Naive thymus-derived CD4-positive, alpha-beta T cell (primary cell): ENCODE measurements around the gene RAD23A. TPM values are rescaled to one million over a fixed set of nuclear protein-coding genes. Genes with fewer than 3 reads are reported as not detected.

Experiments used
- ATAC-seq: fragments of 150-1000 bp; cut with Tn5 transposase; 2 replicates; pipeline ENCODE4 v1.10.0; 2021; ENCODE audit warnings: mild to moderate bottlenecking, moderate library complexity
- CTCF ChIA-PET: fragments of 350-600 bp; sonication (Branson Sonifier 250); formaldehyde crosslinking; loops from one replicate; lab custom pipeline; 2021; ENCODE audit warnings: antibody characterized with exemption; lab: Charles Lee
- POLR2A ChIA-PET: fragments of 350-600 bp; sonication (Branson Sonifier 250); formaldehyde crosslinking; loops from one replicate; lab custom pipeline; 2021; ENCODE audit warnings: antibody characterized with exemption, inconsistent platforms; lab: Charles Lee
- DNase-seq, 9 donors: peaks; one replicate each; pipeline versions ENCODE4 v3.0.0 to v3.0.0-alpha.2; 2020 to 2022; ENCODE audit warnings: mixed read lengths in 1 of 9
- H3K27ac ChIP-seq: one replicate; pipeline ENCODE4 v1.7.0; 2013; ENCODE audit warnings: mild to moderate bottlenecking, low read depth, low read length, moderate library complexity
- H3K27me3 ChIP-seq, 2 donors: one replicate each; pipeline ENCODE4 v1.7.0; 2013; ENCODE audit warnings: low read length in 2 of 2, mild to moderate bottlenecking in 2 of 2, moderate library complexity in 2 of 2; ENCODE audit not compliant: control insufficient read depth in 2 of 2, insufficient read depth in 2 of 2
- H3K36me3 ChIP-seq, 3 experiments: 1 replicate in 2 of 3; 2 replicates in 1 of 3; pipeline ENCODE4 v1.7.0; 2013; ENCODE audit warnings: low read length in 3 of 3, mild to moderate bottlenecking in 3 of 3, moderate library complexity in 1 of 3; ENCODE audit not compliant: insufficient read depth in 3 of 3, control insufficient read depth in 2 of 3
- H3K4me1 ChIP-seq, 2 donors: one replicate each; pipeline ENCODE4 v1.7.0; 2013; ENCODE audit warnings: low read length in 2 of 2, mild to moderate bottlenecking in 2 of 2, moderate library complexity in 1 of 2; ENCODE audit not compliant: control insufficient read depth in 2 of 2, insufficient read depth in 2 of 2
- H3K4me3 ChIP-seq: 2 replicates; pipeline ENCODE4 v1.7.0; 2013; ENCODE audit warnings: mild to moderate bottlenecking, low read length
- H3K9me3 ChIP-seq, 3 experiments: 1 replicate in 2 of 3; 2 replicates in 1 of 3; pipeline ENCODE4 v1.7.0; 2013; ENCODE audit warnings: low read length in 3 of 3; ENCODE audit not compliant: control insufficient read depth in 2 of 3
- H3K27ac Mint-ChIP-seq, 9 donors: one replicate each; pipeline ENCODE4 v1.8.0; 2020 to 2022; ENCODE audit warnings: mixed read lengths in 9 of 9, mild to moderate bottlenecking in 8 of 9, moderate library complexity in 5 of 9, inconsistent platforms in 2 of 9
- H3K27me3 Mint-ChIP-seq, 5 donors: one replicate each; pipeline ENCODE4 v1.8.0; 2021 to 2022; ENCODE audit warnings: mixed read lengths in 5 of 5, mild to moderate bottlenecking in 1 of 5
- H3K36me3 Mint-ChIP-seq, 5 donors: one replicate each; pipeline ENCODE4 v1.8.0; 2020 to 2022; ENCODE audit warnings: mixed read lengths in 5 of 5, mild to moderate bottlenecking in 3 of 5, inconsistent platforms in 1 of 5
- H3K4me1 Mint-ChIP-seq, 7 donors: one replicate each; pipeline ENCODE4 v1.8.0; 2020 to 2022; ENCODE audit warnings: mixed read lengths in 7 of 7, mild to moderate bottlenecking in 3 of 7, inconsistent platforms in 1 of 7
- H3K4me3 Mint-ChIP-seq, 10 donors: one replicate each; pipeline ENCODE4 v1.8.0; 2020 to 2022; ENCODE audit warnings: mild to moderate bottlenecking in 10 of 10, mixed read lengths in 10 of 10, moderate library complexity in 6 of 10, inconsistent platforms in 2 of 10
- H3K9me3 Mint-ChIP-seq, 11 donors: one replicate each; pipeline ENCODE4 v1.8.0; 2020 to 2022; ENCODE audit warnings: mixed read lengths in 11 of 11, mild to moderate bottlenecking in 4 of 11, inconsistent platforms in 1 of 11, moderate library complexity in 1 of 11
- intact Hi-C, 2 donors: fragments of 100-400 bp; cut with micrococcal nuclease; formaldehyde crosslinking; loops; one replicate each; pipeline ENCODE4 v1.15.1; 2023
- polyA plus RNA-seq, 2 donors: library from polyadenylated mRNA; unstranded; fragments of 300-500 nt; fragmentation: Illumina TruSeq; gene quantifications; one replicate each; pipeline ENCODE4 v1.2.3, GENCODE V29; 2021
- total RNA-seq, 6 experiments: library from RNA in 5 of 6; stranded (reverse) in 5 of 6; gene quantifications; 1 replicate in 5 of 6; 2 replicates in 1 of 6; pipeline ENCODE4 v1.2.3 and lab custom pipeline; 2021 to 2026

Gene RAD23A
- total and polyA plus RNA-seq, 7 experiments from 2014 or later, result 75.0 to 111 (median 90.5) TPM

DNA sequence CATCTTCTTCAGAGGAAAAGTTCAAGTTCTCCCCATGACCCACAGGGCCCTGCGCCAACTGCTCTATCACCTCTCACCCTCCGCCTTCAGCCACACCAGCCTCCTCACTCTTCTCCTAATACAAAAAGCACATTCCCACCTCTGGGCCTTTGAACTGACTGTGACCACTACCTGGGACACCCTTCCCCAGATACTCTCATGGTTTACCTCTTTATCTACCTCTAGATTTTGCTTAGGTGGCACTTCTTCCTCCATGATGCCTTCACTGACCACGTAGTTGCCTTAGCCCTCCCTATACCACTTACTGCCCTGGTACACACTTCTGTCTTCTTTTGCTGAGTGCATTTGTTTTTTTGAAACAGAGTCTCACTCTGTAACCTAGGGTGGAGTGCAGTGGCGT, 22.7 kb upstream of the RAD23A start:
- H3K4me3 ChIP-seq, result no peak overlapping the region
- ChIA-PET CTCF (no interaction called here), POLR2A (interaction anchor here (1.6 kb wide), 1 partner anchor 9 kb away, joined by 5 read pairs; no protein-coding TSS in a partner anchor)
- H3K36me3 ChIP-seq, result peaks cover 12 to 47% (median 22%) of the 10 kb centered on the region in 3 experiments
- H3K36me3 Mint-ChIP-seq, result peaks cover 5 to 33% (median 12%) of the 10 kb centered on the region in 5 donors
- peaks cover 0 to 8% of the 10 kb centered on the region in 2 donors for H3K4me1 ChIP-seq
- no peak for ATAC-seq
- H3K27me3 ChIP-seq, result no peaks in the 10 kb centered on the region
- no peaks in the 10 kb centered on the region for H3K9me3 ChIP-seq
- no peak overlapping the region for H3K4me3 Mint-ChIP-seq
- intact Hi-C loops, result no loop called here
- peak overlapping the region in 3 of 9 donors; percentile 34 to 75 (median 46) for H3K27ac Mint-ChIP-seq
- H3K27me3 Mint-ChIP-seq, result no peaks in the 10 kb centered on the region
- no peak overlapping the region for H3K27ac ChIP-seq
- H3K9me3 Mint-ChIP-seq, result peaks cover 0 to 3% (median 0%) of the 10 kb centered on the region in 11 donors
- H3K4me1 Mint-ChIP-seq, result peaks cover 0 to 26% (median 12%) of the 10 kb centered on the region in 7 donors
- no peak for DNase-seq

DNA sequence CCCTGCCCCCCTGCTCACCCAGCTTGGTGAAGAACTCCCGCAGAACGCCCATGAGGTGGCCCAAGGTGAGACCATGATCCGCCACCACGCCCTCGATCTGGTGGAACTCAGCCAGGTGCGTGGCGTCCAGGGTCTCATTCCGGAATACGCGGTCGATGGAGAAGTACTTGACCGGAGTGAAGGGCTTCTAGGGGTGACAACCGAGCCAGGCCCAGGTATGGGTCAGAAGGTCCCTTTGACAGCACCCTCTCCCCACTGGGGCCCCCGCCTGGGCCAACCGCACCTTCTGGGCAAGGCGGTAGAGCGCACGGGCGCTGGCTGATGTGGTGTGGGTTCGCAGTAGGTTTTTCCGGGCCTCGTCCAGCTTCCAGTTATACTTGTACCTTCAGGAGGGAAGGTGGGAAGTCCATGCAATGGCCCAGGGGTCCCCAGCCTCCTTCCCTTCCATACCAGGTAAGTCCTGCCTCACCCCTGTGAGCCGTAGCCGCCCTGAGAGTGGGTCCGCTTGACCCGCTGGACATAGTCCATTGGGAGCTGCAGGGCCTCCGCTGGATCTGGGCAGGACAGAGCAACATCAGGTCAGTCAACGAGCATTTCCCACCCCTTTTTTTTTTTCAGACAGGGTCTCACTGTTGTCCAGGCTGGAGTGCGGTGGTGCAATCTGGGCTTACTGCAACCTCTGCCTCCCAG, 20.9 kb upstream of the RAD23A start:
- DNase-seq (no peak), ATAC-seq (no peak)
- Mint-ChIP-seq H3K9me3 (no peaks in the 10 kb centered on the region), H3K4me3 (no peak overlapping the region), H3K27me3 (no peaks in the 10 kb centered on the region), H3K27ac (peak overlapping the region in 1 of 9 donors; percentile 48), H3K36me3 (peaks cover 5 to 42% (median 17%) of the 10 kb centered on the region in 5 donors), H3K4me1 (peaks cover 0 to 13% (median 4%) of the 10 kb centered on the region in 7 donors)
- Histone ChIP-seq H3K27me3 (no peaks in the 10 kb centered on the region), H3K4me1 (no peaks in the 10 kb centered on the region), H3K27ac (no peak overlapping the region), H3K4me3 (no peak overlapping the region), H3K36me3 (peaks cover 12 to 65% (median 29%) of the 10 kb centered on the region in 3 experiments), H3K9me3 (no peaks in the 10 kb centered on the region)
- intact Hi-C loops, result no loop called here
- CTCF ChIA-PET, result no interaction called here
- POLR2A ChIA-PET, result interaction anchor here (0.6 to 1.1 kb wide), 5 partner anchors 13 to 1647 kb away, joined by 3 to 4 read pairs (median 3); partner anchors contain the start of gene CALR

DNA sequence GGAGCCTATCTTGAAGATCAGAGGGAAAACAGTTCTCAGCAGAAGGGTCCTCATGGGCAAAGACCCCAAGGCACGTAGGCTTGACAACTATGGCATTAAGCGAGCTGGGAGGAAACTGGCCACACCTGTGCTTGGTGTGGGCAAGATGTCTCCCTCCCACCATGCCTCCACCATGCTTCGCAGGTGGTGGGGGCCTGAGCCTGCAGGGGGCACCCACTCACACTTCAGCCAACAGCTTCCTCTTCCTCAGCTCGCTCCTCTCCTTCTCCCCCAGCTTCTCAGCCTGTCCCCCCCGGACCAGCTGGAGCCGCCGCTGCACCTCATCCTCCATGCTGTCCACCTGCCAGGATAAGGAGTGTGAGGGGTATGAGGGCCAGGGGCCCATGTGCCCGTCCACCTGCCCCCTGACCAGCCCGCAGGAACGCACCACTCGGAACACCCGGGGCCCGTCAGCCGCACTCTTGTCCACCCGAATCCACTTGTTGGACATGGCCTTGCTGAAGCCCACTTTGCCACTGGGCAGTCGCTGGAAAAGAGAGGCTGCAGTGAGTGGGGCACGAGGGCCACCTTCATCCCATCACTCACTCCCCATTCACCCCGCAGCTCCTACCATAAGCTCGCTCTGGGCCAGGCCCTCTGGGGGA, 15.5 kb upstream of the RAD23A start:
- CTCF ChIA-PET, result no interaction called here
- peaks cover 16 to 34% (median 26%) of the 10 kb centered on the region in 7 donors for H3K4me1 Mint-ChIP-seq
- H3K27me3 Mint-ChIP-seq, result no peaks in the 10 kb centered on the region
- Histone ChIP-seq H3K27me3 (no peaks in the 10 kb centered on the region), H3K36me3 (peaks cover 5 to 48% (median 19%) of the 10 kb centered on the region in 3 experiments), H3K9me3 (no peaks in the 10 kb centered on the region), H3K4me3 (no peak overlapping the region), H3K4me1 (peaks cover 14% of the 10 kb centered on the region in 2 donors), H3K27ac (no peak overlapping the region)
- intact Hi-C loops, result loop anchor here (10.0 kb wide), 2 partner anchors 1085 to 1425 kb away; partner anchors contain the start of gene ZNF653 (in 1 of the 2)
- POLR2A ChIA-PET, result interaction anchor here (0.7 to 4.2 kb wide), 4 partner anchors 9 to 39 kb away, joined by 4 to 23 read pairs (median 5); partner anchors contain the start of genes CALR and GCDH
- no peak overlapping the region for H3K27ac Mint-ChIP-seq
- no peak for DNase-seq
- H3K9me3 Mint-ChIP-seq, result no peaks in the 10 kb centered on the region
- H3K4me3 Mint-ChIP-seq, result no peak overlapping the region
- ATAC-seq, result no peak
- H3K36me3 Mint-ChIP-seq, result peaks cover 0 to 28% (median 10%) of the 10 kb centered on the region in 5 donors

DNA sequence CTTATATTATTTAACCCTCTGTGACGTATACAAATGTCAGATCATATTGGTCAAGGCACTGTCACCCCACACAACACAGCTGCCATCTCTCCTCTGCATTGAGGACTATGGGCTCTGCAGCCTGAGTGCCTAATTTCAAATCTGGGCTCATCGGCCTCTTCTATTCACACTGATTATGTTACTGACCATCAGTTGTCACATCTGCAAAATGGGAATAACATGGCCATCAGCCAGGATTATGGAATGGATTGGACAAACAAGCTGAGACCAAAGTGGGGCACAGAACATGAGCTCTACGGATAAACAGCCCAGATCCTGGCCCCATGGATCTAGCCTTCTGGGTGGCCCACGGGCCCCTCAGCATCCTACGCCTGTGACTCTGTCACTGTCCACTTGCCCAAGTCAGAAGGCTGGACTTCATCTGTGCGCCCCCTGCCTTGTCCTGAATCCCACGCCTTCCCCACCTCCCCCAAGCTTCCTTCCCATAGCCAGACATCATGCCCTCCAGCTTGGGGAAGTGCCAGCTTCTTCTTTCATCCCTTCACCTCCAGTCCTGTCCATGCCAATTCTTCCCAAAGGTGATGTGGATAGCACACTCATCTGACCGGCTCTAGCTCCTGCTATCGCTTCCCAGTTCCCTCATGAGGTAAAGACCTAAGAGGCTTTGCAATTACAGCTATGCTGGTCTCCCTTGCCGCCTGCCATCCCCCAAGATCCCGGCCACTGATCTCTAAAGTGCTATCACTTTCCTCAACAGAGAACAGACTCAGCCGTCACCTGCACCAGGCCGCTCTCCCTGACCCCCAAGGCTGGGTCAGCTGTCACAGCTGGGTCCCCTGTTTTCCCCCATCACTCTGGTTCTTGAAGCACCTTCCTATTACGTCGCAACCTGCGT, 13.0 kb upstream of the RAD23A start:
- Mint-ChIP-seq H3K4me1 (peaks cover 24 to 52% (median 37%) of the 10 kb centered on the region in 7 donors), H3K4me3 (peak overlapping the region; percentile 88 to 99 (median 98)), H3K9me3 (no peaks in the 10 kb centered on the region), H3K27me3 (no peaks in the 10 kb centered on the region), H3K36me3 (peaks cover 0 to 22% (median 5%) of the 10 kb centered on the region in 5 donors), H3K27ac (peak overlapping the region; percentile 87 to 95 (median 92))
- ATAC-seq, result no peak
- Histone ChIP-seq H3K36me3 (peaks cover 0 to 35% (median 12%) of the 10 kb centered on the region in 3 experiments), H3K9me3 (no peaks in the 10 kb centered on the region), H3K27me3 (no peaks in the 10 kb centered on the region), H3K4me1 (peaks cover 19 to 27% of the 10 kb centered on the region in 2 donors), H3K27ac (peak overlapping the region; percentile 76), H3K4me3 (peak overlapping the region; percentile 96)
- intact Hi-C loops, result loop anchor here (1.0 to 10.0 kb wide), 8 partner anchors 13 to 1428 kb away; partner anchors contain the start of genes GCDH (in 2 of the 2), SYCE2 (in 2 of the 2), GADD45GIP1 (in 1 of the 2) and RAD23A (in 1 of the 2)
- CTCF ChIA-PET, result interaction anchor here (1.0 to 1.9 kb wide), 3 partner anchors 19 to 84 kb away, joined by 3 to 5 read pairs (median 3); no protein-coding TSS in a partner anchor
- POLR2A ChIA-PET, result interaction anchor here (0.6 to 3.1 kb wide), 17 partner anchors 9 to 198 kb away, joined by 3 to 33 read pairs (median 4); partner anchors contain the start of genes GCDH, RAD23A and SYCE2
- DNase-seq, result no peak

DNA sequence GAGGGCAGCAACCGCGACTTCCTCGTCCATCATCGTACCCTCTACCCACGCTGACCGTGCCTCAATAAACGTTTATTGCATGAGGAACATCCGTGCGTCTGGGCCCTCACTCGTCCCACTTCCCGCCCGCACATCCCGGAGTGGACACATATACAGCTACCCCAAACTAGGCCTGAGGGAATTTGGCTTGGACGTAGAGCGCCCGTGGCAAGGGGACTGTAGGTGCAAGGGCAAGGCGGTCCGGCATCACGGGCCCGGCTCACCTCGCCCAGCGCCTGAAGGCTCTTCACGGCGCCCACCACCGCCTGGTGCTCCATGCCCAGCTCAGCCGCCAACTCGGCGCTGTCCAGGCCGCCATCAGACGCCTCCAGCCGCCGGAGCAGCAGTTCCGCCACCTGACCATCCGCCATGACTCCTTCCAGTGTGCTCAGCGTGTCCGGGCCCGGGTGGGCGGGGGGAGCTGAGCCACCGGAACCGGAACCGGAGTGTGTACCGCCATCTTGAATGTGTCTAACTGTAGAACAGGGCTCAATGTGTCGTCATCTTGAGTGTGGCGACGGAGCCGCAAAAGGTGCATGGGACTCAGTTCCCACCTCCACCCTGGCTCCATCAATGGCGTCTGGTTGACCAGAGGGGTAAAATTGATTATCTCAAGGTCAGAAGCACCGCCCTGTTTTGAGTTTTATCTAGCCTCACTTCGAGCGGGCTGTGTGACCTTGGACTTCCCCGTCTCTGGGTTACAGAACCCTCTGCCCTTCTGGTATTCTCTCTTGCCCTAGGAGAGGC, 12.2 kb upstream of the RAD23A start, which contains the start of gene FARSA:
TSS of gene FARSA (minus strand) at position 425 of the 786 bp plus-strand sequence. CDS start at position 410, 15 bp downstream.
- DNase-seq (peak; percentile 61 to 89 (median 80)), ATAC-seq (peak; percentile 73)
- Histone ChIP-seq H3K4me1 (peaks cover 23 to 31% of the 10 kb centered on the region in 2 donors), H3K27me3 (no peaks in the 10 kb centered on the region), H3K27ac (peak within 1 kb of the TSS; percentile 76), H3K36me3 (peaks cover 0 to 28% (median 12%) of the 10 kb centered on the region in 3 experiments), H3K4me3 (peak within 1 kb of the TSS; percentile 96), H3K9me3 (no peaks in the 10 kb centered on the region)
- Mint-ChIP-seq H3K27me3 (no peaks in the 10 kb centered on the region), H3K4me1 (peaks cover 27 to 56% (median 41%) of the 10 kb centered on the region in 7 donors), H3K4me3 (peak within 1 kb of the TSS; percentile 88 to 99 (median 98)), H3K36me3 (peaks cover 0 to 18% (median 5%) of the 10 kb centered on the region in 5 donors), H3K9me3 (peaks cover 0 to 4% (median 0%) of the 10 kb centered on the region in 11 donors), H3K27ac (peak within 1 kb of the TSS; percentile 88 to 96 (median 92))
- CTCF ChIA-PET, result interaction anchor here (1.0 to 1.9 kb wide), 4 partner anchors 12 to 85 kb away, joined by 3 to 5 read pairs (median 3); no protein-coding TSS in a partner anchor
- intact Hi-C loops, result loop anchor here (1.0 to 10.0 kb wide), 8 partner anchors 12 to 1429 kb away; partner anchors contain the start of genes GCDH (in 2 of the 2), SYCE2 (in 2 of the 2), GADD45GIP1 (in 1 of the 2) and RAD23A (in 1 of the 2)
- POLR2A ChIA-PET, result interaction anchor here (1.1 to 3.1 kb wide), 12 partner anchors 11 to 51 kb away, joined by 3 to 33 read pairs (median 6); partner anchors contain the start of genes GCDH, RAD23A and SYCE2
